ACC112 (cell line): Measurements from ENCODE around the gene RASA4B.

Experiments
- H2AFZ ChIP-seq: fragments of 200-600 bp; sonication (generic); one replicate; pipeline ENCODE4 v1.6.0; 2017; ENCODE audit warnings: antibody characterized with exemption, low read length; ENCODE audit not compliant: unreplicated experiment
- H3K27ac ChIP-seq: fragments of 200-600 bp; sonication (generic); 2 replicates; pipeline ENCODE4 v1.5.1; 2014; ENCODE audit warnings: low read depth, mild to moderate bottlenecking, antibody characterized with exemption, low read length, moderate library complexity
- H3K27me3 ChIP-seq: fragments of 200-600 bp; sonication (generic); 2 replicates; pipeline ENCODE4 v1.6.1; 2014; ENCODE audit warnings: mild to moderate bottlenecking, antibody characterized with exemption, low read length, moderate library complexity, mixed read lengths; ENCODE audit not compliant: insufficient read depth
- H3K36me3 ChIP-seq: fragments of 200-600 bp; sonication (generic); 2 replicates; pipeline ENCODE4 v1.6.1; 2016; ENCODE audit warnings: mild to moderate bottlenecking, antibody characterized with exemption, low read length, moderate library complexity, mixed read lengths; ENCODE audit not compliant: insufficient read depth
- H3K4me1 ChIP-seq: fragments of 200-600 bp; sonication (generic); one replicate; pipeline ENCODE4 v1.6.1; 2016; ENCODE audit warnings: low read length, mixed read lengths; ENCODE audit not compliant: insufficient read depth, unreplicated experiment, control insufficient read depth
- H3K4me3 ChIP-seq: fragments of 200-600 bp; sonication (generic); 2 replicates; pipeline ENCODE4 v1.5.1; 2014; ENCODE audit warnings: mild to moderate bottlenecking, low read depth, low read length
- H3K79me2 ChIP-seq: fragments of 200-600 bp; sonication (generic); one replicate; pipeline ENCODE4 v1.6.0; 2016; ENCODE audit warnings: low read length; ENCODE audit not compliant: control insufficient read depth, unreplicated experiment, insufficient read depth

RASA4B gene

DNA sequence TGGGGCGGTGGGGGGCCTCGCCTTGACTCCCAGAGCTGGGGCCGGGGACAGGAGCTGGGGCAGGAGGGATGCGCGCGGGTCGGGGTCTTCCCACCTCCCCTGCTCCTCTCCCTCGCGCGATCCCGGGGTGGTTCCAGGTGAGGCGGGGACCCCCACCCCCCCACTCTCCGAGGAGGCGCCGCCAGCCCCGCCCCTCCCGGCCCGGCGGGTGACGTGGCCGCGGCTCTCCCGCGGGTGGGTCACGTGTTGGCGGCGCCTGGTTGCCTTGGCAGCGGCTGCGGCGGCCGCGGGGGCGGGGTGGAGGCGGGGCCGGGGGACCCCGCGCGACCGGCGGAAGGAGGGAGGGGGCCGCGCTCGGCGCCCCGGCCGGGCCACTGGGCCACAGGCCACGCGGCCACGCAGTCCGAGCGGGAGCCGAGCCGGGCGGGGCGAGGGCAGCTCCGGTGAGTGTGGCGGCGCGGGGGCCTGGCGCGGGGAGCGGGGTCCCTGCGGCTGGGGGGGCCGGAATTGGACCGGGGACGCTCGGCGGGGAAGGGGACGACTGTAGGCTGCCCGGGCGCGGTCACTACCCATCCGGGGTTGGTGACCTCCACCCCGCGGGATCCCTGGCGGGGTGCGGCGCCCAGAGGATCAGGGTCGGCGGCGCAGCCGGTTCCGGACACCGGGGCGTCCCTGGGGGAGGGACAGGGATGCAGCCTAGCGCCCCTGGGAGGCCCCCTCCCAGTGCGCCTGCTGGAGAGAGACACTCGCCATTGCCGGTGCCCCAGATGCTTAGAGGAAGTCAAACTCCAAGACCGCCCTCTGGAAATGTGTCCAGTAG lies 84.1 kb downstream of the RASA4B start, which contains the start of gene ORAI2:
TSS of gene ORAI2 (plus strand) at position 357 of the 820 bp plus-strand sequence. CDS start 5,382 bp downstream, outside the sequence.
- Histone ChIP-seq H3K4me3 (peak within 1 kb of the TSS; percentile 97), H2AFZ (peak within 1 kb of the TSS; percentile 96), H3K27ac (peak within 1 kb of the TSS; percentile 19; the same call in 1 of the 2 replicates), H3K36me3 (no peaks in the 10 kb centered on the region), H3K27me3 (no peaks in the 10 kb centered on the region), H3K4me1 (peaks cover 14% of the 10 kb centered on the region), H3K79me2 (peaks cover 14% of the 10 kb centered on the region)
